ENCODE results near the gene HEMK1. TPM values are rescaled to one million over a fixed set of nuclear protein-coding genes. Genes with fewer than 3 reads are reported as not detected.

Gene HEMK1
- total RNA-seq, 4 donors from 2014 or later = 4.5 to 8.1 (median 7.5) TPM

DNA sequence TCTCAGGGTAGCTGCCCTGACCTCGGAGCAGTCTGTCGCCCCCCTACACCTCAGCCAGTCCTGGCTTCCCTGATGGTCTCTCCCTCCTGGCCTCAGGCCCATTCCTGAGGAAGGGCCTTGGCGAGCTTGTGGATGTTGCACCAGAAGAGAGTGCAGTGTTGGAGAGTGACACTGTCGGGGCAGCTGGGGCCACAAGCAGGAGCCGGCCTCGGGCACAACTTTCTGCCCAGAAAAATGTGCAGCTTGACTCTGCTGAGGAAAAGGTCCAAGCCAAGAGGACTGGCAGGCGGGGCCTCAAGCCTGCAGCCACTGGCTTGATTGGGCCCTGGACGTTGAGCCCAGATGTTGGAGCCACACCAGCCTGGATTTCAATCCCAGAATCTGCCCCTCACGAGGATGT, 12.8 kb downstream of the HEMK1 start:
- Histone ChIP-seq H3K9me3 (no peaks in the 10 kb centered on the region), H3K4me3 (no peak overlapping the region), H3K36me3 (no peaks in the 10 kb centered on the region), H3K27me3 (no peaks in the 10 kb centered on the region), H3K4me1 (peaks cover 62 to 63% of the 10 kb centered on the region in 2 donors), H3K27ac (peak overlapping the region; percentile 95 to 99 (median 97))
- DNase-seq (peak in 1 of 2 donors; percentile 86), ATAC-seq (peak in 1 of 2 donors; percentile 40)
- intact Hi-C loops (cut with DNase I; ENCODE audit: low total_unique reads) (loop anchor here (5.0 kb wide), 1 partner anchor 1390 kb away; the partner anchor contains the start of gene ABHD14B), in situ Hi-C loops (cut with MboI; ENCODE audit: low sequenced_read_pairs in 4 of 4) (no loop called here)
- TF ChIP-seq, protein P1, sequence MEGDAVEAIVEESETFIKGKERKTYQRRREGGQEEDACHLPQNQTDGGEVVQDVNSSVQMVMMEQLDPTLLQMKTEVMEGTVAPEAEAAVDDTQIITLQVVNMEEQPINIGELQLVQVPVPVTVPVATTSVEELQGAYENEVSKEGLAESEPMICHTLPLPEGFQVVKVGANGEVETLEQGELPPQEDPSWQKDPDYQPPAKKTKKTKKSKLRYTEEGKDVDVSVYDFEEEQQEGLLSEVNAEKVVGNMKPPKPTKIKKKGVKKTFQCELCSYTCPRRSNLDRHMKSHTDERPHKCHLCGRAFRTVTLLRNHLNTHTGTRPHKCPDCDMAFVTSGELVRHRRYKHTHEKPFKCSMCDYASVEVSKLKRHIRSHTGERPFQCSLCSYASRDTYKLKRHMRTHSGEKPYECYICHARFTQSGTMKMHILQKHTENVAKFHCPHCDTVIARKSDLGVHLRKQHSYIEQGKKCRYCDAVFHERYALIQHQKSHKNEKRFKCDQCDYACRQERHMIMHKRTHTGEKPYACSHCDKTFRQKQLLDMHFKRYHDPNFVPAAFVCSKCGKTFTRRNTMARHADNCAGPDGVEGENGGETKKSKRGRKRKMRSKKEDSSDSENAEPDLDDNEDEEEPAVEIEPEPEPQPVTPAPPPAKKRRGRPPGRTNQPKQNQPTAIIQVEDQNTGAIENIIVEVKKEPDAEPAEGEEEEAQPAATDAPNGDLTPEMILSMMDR (IDR thresholded peaks at IDR 0.05 in 4 of 5, conservative IDR thresholded peaks at IDR 0.05 in 1 of 5) = no peak
- no peak for TF ChIP-seq POLR2A (IDR thresholded peaks at IDR 0.05)

DNA sequence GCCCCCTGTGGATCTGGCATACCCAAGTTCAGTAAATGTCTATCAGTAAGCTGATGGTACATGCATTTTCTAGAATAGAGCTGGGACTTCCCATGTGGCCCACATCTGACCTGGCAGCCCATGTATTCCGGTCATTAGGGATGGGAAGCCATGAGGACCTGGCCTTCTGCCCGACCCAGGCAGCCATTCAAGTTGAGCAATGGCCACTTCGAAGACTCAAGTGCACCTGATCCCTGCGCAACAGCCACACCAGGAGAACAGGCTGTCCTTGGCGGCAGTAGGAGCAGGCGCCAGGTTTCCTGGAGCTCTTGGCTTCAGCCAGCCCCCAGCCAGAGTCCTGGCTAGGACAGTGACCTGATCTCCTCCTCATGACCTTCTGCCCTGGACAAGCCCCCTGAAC, 14.6 kb downstream of the HEMK1 start:
- in situ Hi-C loops (cut with MboI; ENCODE audit: low sequenced_read_pairs in 4 of 4) = no loop called here
- peak overlapping the region; percentile 95 to 99 (median 97) for H3K27ac ChIP-seq
- no peaks in the 10 kb centered on the region for H3K27me3 ChIP-seq
- H3K9me3 ChIP-seq = no peaks in the 10 kb centered on the region
- peak; percentile 97 to 100 for DNase-seq
- H3K36me3 ChIP-seq = no peaks in the 10 kb centered on the region
- peaks cover 80 to 81% of the 10 kb centered on the region in 2 donors for H3K4me1 ChIP-seq
- ATAC-seq = peak; percentile 68 to 84
- no peak overlapping the region for H3K4me3 ChIP-seq
- intact Hi-C loops (cut with DNase I; ENCODE audit: low total_unique reads) = loop anchor here (1.0 to 5.0 kb wide), 3 partner anchors 17 to 1388 kb away; partner anchors contain the start of gene ABHD14B
- TF ChIP-seq, protein P1 (IDR thresholded peaks at IDR 0.05 in 4 of 5, conservative IDR thresholded peaks at IDR 0.05 in 1 of 5) = peak in 1 of 5 experiments; percentile 15
- peak; percentile 20 to 50 for TF ChIP-seq POLR2A (IDR thresholded peaks at IDR 0.05)

DNA sequence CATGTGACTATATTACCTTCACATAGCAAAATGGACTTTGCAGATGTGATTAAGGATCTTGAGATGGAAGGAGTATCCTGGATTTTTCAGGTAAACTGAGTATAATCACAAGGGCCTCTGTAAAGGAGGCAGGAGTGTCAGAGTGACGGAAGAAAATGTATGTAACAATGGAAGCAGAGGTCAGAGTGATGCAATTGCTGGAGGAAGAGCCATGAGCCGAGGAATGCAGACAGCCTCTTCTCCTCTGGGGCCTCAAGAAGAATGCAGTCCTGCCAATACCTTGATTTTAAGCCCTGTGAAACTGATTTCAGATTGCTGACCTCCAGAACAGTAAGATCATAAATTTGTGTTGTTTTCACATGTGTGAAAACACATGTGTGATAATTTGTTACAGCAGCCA, 15.1 kb downstream of the HEMK1 start:
- Histone ChIP-seq H3K9me3 (no peaks in the 10 kb centered on the region), H3K27me3 (no peaks in the 10 kb centered on the region), H3K27ac (peak overlapping the region; percentile 95 to 99 (median 97)), H3K4me1 (peaks cover 84 to 85% of the 10 kb centered on the region in 2 donors), H3K4me3 (no peak overlapping the region), H3K36me3 (no peaks in the 10 kb centered on the region)
- no peak for TF ChIP-seq POLR2A (IDR thresholded peaks at IDR 0.05)
- TF ChIP-seq, protein P1 (IDR thresholded peaks at IDR 0.05 in 4 of 5, conservative IDR thresholded peaks at IDR 0.05 in 1 of 5) = no peak
- intact Hi-C loops (cut with DNase I; ENCODE audit: low total_unique reads) (loop anchor here (1.0 to 5.0 kb wide), 3 partner anchors 17 to 1388 kb away; partner anchors contain the start of gene ABHD14B), in situ Hi-C loops (cut with MboI; ENCODE audit: low sequenced_read_pairs in 4 of 4) (no loop called here)
- DNase-seq (no peak), ATAC-seq (peak; percentile 9 to 11)

DNA sequence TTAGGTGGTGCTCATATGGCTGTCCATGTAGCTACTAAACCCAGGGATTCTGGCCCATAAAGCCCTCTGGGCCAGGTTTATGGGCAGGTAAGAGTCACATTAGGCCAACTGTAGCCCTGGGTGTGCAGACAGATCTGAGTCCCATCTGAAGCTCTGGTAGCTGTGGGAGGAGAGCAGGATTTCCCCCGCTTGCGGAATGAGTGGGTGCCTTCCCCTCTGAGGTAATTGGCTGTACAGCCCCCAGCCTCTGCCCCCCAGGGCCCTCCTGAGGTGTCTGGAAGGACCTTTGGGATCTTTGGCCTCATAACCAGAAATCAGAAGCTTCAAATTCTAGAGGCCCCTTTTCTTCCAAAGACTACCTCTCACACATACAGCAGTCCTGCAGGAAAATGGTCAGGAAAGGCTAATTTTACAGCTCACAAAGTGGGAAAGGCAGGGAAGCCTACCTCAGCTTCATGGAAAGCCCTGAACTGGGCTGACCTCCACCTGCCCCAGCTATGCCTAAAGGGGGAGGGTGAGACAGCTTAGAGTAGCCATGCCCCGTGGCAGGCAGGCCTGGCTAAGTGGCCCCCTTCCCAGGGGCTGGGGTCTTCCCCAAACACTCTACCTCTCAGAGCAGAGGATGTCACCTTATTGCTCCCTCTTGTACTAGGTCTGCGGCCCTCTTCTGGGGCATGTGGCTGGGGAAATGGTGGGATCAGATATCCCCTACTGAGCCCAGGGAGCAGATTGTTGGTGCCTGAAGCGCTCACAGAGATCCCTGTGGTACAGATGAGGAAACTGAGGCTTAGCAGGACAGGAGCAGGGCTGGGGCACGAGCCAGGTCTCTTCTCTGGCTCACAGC, 16.8 kb downstream of the HEMK1 start:
- Histone ChIP-seq H3K9me3 (no peaks in the 10 kb centered on the region), H3K4me3 (no peak overlapping the region), H3K4me1 (peaks cover 81 to 86% of the 10 kb centered on the region in 2 donors), H3K36me3 (no peaks in the 10 kb centered on the region), H3K27me3 (no peaks in the 10 kb centered on the region), H3K27ac (peak overlapping the region; percentile 95 to 99 (median 97))
- in situ Hi-C loops (cut with MboI; ENCODE audit: low sequenced_read_pairs in 4 of 4) = no loop called here
- DNase-seq (no peak), ATAC-seq (no peak)
- intact Hi-C loops (cut with DNase I; ENCODE audit: low total_unique reads) = no loop called here
- TF ChIP-seq, protein P1 (IDR thresholded peaks at IDR 0.05 in 4 of 5, conservative IDR thresholded peaks at IDR 0.05 in 1 of 5) = no peak
- TF ChIP-seq POLR2A (IDR thresholded peaks at IDR 0.05) = no peak

All from gastrocnemius medialis (tissue), 4 donors.